C1 segment of cervical spinal cord (tissue), 14 donors: ENCODE results near the gene SLC29A3.
A peak's percentile ranks its signal among the peaks of the same experiment; 100 is the strongest.

ENCODE experiments used
- DNase-seq, 14 donors: peaks; one replicate each; lab custom pipeline; 2025; lab: John Stamatoyannopoulos, UW

Gene SLC29A3

GRCh38 chr10:71390921-71391690 is 72.0 kb downstream of the SLC29A3 start:
- no peak for DNase-seq

GRCh38 chr10:71391701-71392100 is 72.6 kb downstream of the SLC29A3 start:
- peak in 1 of 14 donors; percentile 95 for DNase-seq

- no peak for DNase-seq
These were observed 73.2 kb downstream of the SLC29A3 start for GRCh38 chr10:71392292-71392691.

GRCh38 chr10:71392791-71393781 is 74.0 kb downstream of the SLC29A3 start:
- no peak for DNase-seq

DNA sequence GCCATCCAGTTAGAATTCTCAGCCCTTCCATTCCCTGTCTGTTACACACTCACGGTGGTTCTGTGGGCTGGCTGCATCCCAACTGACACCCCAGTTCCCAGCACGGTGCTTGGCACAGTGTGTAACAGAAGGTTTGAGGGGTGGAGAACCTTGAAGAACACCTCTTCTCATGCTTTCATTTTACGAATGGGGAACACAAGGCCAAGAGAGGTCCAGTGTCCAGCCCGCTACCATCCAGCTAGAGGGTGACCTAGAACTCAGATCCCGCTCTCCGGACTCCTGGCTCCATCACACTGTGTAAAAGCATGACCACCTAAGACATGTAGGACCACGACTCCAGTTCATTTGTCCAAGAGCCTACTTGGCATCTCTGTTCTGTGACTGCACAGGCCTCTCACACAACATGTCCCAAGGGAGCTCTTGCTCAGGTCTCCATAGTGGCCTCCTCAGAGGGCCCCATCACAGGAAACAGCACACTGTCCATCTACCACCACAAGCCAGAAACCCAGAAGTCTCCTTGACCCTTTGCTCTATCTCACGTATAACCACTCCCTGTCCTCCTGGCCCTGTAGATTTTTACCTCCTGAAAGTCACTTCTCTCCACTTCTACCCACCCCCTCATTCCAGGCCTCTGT is 74.9 kb downstream of the SLC29A3 start:
- DNase-seq = no peak

- no peak for DNase-seq
These were observed 76.0 kb downstream of the SLC29A3 start for GRCh38 chr10:71394926-71395562.

GRCh38 chr10:71395621-71396020 is 76.6 kb downstream of the SLC29A3 start:
- DNase-seq = no peak

GRCh38 chr10:71396084-71396710 is 77.1 kb downstream of the SLC29A3 start:
- DNase-seq = peak in 6 of 14 donors; percentile 46 to 79 (median 63)

GRCh38 chr10:71396711-71397295 is 77.7 kb downstream of the SLC29A3 start, which contains the start of gene CDH23:
CDH23 (plus strand) TSS chr10:71396920; CDS start chr10:71439832, 42,912 bp downstream.
- peak in 5 of 14 donors; percentile 49 to 70 (median 58) for DNase-seq

DNA sequence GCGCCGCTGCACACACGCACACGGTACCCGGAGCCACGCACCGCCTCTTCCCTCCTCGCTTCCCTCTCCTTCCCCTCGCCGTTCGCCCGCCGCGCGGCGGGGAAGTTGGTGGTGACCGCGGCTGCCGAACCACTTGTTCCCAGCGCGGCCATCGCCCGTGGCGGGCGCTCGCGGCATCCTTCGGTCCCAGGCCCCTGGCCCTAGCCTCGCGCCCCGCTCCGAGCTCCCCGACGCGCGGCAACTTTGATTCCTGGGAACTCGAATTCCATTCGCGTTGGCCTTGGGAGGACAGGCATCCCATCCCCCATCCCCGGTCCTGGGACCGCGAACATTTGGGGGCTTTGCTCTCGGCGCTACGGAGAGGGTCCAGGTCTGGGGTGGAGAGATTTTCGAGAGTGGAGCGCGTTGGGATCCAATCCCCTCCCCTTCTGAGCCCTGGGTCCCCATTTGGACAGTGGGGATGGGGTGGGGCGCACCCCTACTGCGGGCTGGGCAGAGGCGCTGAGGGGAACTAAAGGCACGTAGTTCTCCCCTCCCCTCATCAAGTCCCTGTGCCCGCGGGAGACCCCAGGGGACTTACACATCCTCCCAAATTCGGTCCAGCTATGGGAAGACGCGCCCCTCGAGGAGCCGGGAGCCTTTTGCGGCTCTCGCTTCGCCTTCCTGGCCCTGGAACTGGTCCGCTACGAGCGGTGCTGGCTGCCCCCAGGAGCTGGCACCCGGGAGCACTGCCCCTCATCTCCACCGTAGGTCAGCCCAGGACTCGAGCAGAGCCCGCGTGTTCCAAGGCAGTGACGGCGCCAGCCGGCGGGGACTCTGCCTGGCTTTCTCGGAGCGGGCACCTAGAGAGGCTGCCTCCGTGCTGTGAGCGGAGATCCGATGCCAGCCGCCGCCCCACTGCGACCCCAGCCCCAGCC is 78.5 kb downstream of the SLC29A3 start:
- DNase-seq = no peak

DNA sequence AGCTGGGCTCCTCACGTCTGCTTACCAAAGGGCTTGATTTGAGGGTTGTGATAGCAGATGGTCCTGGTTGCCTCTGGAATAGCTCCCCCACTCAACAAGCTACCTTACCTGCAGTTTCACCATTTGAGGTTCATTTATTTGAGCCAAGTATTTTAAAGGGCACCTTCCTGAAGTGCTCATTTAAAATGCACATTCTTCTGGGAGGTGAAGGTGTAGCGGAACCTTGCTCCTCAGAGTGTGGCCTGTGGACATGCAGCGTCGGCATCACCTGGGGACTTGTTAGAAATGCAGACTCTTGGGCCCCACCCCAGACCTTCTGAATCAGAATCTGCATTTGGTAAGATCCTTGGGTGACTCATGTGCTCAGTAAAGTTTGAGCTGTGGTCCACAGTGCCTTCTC is 79.9 kb downstream of the SLC29A3 start:
- DNase-seq = no peak

GRCh38 chr10:71399946-71400345 is 80.9 kb downstream of the SLC29A3 start:
- no peak for DNase-seq

GRCh38 chr10:71401056-71401455 is 82.0 kb downstream of the SLC29A3 start:
- DNase-seq = no peak

DNA sequence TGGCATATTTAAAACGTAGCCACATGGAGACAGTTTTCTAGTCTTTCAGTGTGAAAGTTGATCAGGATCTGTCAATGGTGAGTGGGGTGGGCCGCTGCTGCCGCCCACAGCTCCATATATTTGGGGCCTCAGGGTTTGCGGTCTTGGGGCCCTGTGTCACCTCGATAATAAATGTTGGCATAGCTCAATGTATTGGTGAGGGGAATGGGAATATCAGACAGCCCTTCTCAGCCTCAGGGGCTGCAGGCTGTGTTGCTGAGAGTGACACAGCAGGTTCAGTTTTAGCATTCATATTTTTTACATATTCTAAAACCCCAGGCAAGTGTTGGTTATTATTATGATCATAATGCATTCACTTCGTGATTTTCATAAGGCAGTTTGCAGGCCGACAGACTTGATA is 82.9 kb downstream of the SLC29A3 start:
- DNase-seq = no peak

DNA sequence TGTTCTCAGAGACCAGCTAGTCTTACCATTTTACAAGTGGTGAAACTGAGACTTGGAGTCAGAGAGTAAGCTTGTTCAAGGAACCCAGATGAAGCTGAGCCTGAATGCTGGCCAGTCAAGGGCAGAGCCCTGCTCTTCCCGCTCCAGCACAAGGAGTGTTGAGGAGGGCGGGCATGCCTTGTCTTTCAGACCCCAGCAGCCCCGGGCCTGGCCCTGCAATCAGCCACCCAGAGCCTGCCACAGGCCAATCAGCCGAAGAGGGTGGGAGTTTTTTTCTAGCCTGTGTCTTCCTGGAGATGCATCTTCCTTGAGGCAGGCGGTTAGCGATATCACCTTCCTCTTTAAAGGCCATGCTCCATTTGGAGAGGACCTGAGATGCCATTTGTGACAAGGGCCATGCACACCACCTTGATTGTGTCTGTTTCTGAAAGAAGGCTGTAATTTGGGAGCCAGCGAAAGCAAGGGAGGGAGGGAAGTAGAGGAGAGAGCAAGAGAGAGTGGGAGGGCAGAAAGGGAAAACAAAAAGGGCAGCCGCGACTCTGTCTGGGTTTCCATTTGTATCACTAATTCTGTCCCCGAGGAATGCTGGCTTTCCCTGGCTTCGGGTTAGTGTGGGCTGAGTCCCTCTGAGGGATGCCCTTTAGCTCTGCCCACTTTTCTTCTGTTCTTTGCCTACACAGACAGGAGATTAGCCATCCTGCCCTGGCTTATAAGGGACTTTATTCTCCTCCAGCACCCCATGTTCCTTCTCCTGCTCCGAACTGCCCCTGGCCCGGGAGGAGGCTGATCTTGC is 85.6 kb downstream of the SLC29A3 start:
- DNase-seq = no peak

- DNase-seq = no peak
These were observed 87.8 kb downstream of the SLC29A3 start for GRCh38 chr10:71406878-71407277.

DNA sequence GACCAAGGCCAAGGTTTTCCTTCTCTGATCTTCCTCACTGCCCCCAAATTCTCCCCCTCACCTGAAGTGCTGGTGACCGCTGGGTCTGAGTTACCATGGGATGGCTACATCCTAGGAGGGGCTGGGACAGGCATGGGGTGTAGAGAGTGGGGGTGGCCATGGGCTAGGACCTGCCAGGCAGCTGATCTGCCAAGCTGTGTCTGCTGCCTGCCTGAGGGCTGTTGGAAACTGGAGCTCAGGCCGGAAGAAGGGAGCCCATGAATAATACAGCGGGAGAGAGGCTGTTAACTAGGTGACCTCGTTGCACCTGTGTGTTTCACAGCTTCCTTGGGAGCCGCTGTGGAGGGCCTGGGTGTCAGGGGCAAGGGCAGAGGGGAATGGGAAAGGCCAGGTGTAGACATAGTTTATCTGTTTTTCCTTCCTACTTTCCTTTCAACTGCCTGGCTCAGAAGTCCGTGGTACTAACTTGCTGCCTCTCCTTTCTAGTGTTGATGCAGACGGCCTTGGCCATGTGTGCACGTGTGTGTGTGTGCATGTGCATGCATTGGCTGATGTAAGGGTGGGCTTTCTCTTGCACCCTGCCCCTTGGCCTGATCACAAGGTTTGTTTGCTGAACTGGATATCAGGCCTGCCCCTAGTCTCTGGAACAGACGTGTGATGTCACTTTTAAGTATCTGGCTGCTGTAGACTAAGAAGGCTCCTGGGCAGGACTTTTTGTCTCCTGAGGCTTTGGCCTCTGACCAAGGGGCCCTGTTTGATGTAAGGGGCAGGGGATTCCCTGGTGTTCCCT is 89.6 kb downstream of the SLC29A3 start:
- no peak for DNase-seq
